Measurements from ENCODE around the gene HAPLN3.

DNA sequence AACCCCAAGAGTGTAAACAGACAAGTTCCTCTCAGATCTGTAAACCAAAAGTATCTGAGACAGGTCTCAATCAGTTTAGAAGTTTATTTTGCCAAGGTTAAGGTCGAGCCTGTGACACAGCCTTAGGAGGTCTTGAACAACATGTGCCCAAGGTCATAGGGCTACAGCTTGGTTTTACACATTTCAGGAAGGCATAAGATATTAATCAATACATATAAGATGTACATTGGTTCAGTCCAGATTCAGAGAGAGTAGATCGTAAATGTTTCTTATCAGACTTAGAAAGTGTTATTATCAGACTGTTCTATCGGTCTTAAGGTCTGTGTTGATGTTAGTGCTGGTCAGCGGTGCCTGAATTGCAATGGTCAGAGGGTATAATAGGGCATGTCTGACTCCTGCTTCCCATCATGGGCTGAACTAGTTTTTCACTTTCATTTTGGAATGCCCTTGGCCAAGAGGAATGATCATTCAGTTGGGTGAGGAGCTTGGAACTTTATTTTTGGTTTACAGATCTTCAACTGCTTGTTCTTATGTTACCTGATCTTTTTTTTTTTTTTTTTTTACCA lies 44.8 kb upstream of the HAPLN3 start:
- no peak for TF ChIP-seq CTCF (IDR thresholded peaks at IDR 0.05)
- no peak for TF ChIP-seq POLR2A (IDR thresholded peaks at IDR 0.05)

All from vagina (tissue), 2 donors.